GM19468 (cell line): ENCODE results near the gene PIK3CD.
"Not testable (repeated sequence)": the region's sequence is repeated elsewhere in the genome, so short reads cannot be mapped to it uniquely, and the experiment has no call there.

Source experiments
- ATAC-seq: cut with Tn5 transposase; IDR thresholded peaks from one replicate; pipeline ENCODE4 v1.9.1; 2021; ENCODE audit warnings: mild to moderate bottlenecking, moderate library complexity, moderate number of reproducible peaks; ENCODE audit not compliant: unreplicated experiment; ENCODE audit errors: extremely low read depth

Gene PIK3CD

DNA sequence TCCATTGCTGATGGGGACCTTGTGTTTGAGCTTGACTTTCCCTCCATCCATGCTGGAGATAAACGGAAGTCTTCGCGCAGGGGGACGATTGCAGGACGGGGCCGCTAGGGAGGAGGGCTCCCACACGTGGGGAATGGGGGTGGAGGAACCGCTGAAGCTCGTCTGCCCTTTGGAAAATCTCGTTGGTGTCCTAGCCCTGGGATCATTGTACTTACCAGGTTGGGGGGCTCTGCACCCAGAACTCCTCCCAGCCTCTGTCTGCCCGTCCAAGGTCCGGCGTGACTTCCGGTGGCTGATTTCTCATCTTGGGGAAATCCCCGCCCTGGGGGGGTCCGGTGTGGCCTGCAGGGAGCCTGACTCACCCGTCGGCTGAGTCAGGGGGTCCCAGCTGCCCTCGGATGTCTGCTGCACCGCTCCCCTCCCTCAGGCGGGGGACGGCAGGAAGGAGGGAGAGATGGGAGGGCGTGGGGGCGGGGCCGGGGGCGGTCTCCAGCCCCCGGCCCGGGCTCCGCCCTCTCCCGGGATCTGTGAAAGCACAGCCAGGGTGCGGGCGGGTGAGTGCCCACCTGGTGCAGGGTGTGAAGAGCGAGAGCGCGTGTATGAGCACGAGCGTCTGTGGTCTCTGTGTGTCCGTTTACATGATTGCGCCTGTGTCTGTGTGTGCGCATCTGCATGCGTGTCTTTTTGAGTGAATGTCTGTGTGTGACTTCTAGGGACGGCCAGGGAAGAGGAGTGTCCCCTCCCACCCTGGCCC, 35.8 kb downstream of the PIK3CD start:
- no peak for ATAC-seq

DNA sequence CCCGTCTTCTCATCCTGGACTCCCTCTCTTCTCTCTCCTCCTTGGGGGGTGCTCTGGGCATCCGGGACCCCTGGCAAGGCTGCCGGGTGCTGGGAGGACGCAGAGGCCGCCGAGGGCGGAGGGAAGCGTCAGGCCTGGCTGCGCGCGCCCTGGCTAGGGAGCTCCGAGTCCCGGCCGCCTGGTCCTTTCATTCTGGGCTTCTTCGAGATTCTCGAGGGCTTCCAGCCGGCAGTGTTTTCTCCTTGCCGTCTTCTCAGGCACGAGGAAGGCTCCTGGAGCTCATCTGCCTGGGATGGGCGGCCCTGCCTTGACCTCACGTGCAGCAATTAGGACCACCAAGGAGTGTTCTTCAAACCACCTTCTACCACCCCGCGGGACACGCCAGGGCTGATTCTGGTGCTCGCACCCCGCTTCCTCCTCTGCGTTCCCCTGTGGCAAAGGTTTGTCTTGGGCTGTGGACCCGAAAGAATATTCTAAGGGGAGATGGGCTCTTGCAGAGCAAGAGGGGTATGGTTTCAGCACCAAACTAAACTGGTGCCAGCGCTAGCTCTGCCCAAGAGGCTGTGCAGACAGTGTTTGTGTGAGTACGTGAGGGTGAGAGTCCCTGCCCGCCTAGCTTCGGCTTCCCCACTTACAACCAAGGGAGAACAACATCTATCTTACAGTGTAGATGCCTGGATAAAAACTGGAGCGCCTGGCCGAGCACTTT, 36.5 kb downstream of the PIK3CD start:
- ATAC-seq: no peak

DNA sequence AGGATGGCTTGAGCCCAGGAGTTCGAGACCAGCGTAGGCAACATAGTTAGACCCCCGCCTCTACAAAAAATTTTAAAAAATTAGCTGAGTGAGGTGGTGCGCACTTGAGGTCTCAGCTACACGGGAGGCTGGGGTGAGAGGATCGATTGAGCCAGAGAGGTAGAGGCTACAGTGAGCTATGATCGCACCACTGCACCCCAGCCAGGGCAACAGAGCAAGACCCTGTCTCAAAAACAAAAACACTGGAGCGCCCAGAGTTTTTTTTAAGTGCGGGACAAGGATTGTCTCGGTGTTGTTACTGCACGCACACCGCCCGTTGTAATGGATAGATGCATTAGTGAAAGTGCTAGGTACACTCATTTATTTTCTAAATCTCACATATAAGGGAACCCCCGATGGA, 37.1 kb downstream of the PIK3CD start:
- ATAC-seq: no peak

DNA sequence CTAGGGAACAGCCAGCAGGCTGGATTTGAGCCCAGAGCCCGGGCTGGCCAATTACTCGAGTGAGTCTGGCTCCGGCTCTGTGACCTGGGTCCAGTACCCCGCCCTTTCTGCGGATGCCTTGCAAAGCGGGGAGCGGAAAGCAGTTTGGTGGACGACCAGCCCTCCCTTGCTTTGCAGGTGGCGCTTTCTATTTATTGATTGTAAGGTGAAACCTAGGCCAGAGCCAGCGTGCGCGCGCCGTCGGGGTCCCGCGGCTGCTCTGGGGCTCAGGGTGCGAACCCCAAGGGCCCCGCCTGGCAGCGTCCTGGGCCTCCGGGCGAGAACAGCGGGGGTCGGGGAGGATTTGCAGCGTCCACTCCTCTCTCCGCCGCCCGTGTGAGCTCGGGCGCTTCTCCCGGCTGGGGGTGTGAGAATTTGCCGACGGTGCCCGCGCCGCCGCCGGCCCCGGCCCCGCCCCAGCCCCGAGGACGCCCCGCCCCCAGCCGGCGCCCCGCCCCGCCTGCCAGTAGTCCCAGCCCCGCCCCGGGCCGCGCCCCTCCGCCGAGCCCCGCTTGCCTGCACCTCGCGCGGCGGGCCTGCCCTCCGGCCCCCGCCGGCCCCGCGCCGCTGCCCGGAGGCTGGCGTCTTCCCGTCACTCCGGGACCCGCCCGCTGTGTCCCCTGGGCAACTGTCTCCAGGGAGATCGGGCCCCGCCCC, 37.6 kb downstream of the PIK3CD start:
- ATAC-seq: no peak

DNA sequence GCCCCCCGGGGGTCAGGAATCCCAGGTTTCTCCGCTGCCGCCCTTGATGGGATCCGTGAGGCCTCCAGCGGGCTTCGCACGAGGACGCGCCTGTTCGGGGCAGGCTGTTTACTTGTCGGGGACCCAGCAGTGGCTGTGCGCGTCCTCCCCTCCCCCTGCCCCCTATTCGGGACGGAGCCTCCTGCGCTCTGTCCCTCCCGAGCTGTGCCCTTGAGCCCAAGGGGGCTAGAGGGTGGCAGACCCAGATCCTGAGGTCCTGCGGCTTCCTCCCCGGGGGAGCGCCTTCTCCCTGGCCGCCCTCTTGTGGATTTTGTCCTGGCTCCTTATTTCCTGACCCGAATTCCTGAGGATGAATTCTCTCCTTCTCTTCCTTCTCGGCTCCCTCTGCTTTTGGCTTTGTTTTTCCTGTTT, 38.4 kb downstream of the PIK3CD start:
- ATAC-seq: no peak

DNA sequence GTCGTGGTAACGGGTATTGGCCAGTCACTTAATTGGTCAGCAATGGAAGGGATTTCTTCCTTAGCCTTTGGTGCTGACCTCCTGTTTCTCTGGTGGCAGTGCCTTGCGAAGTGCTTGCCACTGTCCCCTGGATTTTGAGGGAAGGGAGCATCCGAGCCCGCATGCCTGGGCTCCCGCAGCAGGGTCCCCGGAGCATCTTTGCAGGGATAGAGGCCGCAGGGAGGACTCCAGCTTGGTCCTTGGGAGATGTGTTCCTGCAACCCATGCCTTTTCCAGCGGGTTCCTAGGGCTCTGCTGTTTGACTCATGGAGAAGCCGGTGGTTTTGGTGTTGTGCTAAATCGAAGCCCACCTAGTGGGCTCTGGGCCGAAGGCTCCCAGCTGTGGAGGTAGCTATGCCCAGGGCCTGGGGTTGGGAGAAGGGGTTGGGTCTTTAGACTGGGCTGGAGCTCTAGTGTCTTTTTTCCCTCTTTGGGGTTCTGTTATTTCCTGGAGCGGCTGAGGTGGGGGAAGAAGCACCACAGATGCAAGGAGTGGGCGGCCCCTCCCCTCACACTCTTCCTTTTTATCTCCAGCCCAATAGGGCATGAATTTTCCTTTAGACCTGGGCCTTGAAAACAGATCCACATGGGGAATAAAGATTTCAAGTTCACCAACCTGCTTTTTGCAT, 39.0 kb downstream of the PIK3CD start:
- no peak for ATAC-seq

DNA sequence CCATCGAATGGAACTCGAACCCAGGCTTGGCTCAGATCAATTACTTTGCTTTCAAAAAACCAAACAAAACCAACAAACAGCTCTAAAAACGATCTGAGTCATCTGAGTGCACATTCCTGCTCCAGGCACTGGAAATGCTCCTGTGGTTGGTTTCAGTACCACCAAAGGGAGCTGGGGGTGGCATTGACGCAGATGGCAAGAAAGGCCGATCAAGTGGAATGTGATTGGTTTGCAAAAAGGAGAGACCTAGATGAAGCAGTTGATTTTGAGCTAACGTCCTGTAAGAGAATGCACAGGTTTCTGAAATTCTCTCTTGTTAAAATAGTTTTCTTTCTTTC, 39.5 kb downstream of the PIK3CD start:
- ATAC-seq: no peak

DNA sequence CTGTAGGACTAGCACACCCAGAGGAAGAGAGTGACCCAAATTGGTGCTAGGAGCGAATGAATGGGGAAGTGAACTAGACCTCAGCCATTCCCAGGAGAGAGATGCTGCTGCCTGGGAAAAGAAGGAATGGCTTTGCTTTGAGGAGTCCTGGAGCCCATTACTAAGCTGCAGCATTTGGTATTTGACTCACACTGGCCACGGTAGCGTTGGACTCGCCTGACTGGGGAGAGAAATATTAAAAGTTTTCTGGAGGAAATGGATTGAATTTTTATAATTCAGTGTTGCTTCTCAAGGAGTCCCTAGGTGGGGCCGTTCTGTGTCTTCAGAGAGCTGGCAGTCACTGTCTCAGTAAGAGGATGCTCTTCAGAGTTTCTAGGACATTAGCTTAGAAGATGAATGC, 40.2 kb downstream of the PIK3CD start:
- ATAC-seq: no peak

DNA sequence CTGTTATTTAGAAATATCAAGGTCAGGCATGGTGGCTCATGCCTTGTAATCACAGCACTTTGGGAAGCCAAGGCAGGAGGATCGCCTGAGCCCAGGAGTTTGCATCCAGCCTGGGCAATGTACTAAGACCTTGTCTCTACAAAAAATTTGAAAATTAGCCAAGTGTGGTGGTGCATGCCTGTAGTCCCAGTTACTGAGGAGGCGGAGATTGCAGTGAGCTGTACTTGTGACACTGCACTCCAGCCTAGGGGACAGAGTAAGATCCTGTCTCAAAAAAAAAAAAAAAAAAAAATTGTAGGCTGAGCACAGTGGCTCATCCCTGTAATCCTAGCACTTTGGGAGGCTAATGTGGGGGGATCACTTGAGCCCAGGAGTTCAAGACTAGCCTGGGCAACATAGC, 45.3 kb downstream of the PIK3CD start:
- ATAC-seq: no peak

DNA sequence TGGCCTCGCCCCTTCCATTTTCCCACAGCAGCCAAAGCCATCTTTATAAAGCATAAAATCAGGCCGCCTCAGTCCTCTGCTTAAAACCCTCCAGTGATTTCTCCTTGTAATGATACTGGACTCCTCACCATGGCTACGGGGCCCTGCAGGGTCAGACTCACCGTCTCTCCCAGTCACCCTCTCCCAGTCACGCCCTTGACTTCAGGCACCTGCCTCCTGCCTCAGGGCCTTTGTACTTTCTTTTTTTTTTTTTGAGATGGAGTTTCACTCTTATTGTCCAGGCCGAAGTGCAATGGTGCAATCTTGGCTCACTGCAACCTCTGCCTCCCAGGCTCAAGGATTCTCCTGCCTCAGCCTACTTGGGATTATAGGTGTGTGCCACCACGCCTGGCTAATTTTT, 47.8 kb downstream of the PIK3CD start:
- ATAC-seq: no peak

DNA sequence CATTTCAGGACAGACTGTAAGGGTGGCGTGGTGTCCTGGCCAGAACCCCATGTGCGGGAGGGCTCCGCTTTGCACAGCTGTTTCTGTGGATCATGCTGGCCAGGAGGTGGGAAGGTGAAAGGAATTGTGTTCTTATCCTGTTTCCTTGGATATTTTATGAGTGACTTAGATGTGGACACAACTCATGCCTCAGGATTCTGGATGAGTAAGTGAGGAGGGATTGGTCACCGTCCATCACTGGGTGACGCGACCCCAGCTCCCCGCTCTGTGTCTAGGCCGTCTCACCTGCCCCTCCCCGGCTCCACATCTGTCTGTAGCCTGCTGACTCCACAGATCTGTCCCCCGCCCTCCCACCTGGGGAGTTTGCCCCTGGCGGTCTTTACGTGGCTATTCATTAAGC, 48.8 kb downstream of the PIK3CD start:
- ATAC-seq: no peak

DNA sequence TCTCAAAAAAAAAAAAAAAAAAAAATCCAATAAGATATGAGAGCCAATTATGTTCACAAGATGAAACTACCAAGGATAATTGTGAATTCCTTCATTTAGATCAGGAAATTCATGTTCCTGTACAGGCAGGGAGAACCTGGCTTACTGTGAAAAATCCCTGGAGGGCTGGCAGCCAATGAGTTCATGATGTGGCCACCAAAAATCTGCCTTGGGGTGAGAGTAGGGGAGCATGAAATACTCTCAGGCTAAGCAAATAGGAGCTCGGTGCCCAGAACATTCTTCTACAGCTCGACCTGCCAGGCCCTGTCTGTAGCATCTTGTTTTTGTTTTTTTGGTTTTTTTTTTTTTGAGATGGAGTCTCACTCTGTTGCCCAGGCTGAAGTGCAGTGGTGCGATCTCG, 50.1 kb downstream of the PIK3CD start:
- ATAC-seq: no peak

DNA sequence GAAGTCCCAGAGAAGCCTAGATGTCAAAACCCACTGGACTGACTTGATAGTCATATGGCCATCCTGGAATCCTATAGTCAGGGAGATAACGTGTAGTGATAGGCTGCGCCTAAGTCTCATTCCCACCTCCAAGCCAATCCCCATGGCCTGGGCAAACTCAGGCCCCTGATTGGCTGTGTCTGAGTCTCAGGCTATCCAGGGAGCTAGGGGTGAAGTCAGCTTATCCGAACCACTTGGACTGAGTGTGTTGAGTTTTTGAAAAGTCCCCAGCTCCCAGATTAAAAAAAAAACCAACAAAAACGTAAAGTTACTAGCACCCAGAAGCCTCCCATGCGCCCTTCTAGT, 51.6 kb downstream of the PIK3CD start:
- ATAC-seq: no peak

DNA sequence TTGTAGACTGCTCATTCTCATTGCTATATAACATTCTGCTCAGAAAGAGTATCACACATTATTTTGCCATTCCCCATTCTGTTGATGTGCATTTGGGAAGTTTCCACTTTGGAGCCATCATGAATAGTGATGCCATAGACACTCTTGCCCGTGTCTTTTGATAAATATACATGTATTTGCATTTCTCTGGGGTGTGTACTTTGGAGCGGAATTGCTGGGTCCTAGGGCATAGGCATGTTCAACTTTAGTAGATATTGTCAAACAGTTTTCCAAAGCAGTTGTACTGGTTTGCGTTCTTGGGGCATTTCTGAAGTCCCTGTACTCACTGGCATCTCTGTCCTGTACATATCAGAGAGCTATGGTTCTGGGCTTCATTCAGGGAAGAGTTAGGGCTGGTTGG, 52.1 kb downstream of the PIK3CD start:
- no peak for ATAC-seq

DNA sequence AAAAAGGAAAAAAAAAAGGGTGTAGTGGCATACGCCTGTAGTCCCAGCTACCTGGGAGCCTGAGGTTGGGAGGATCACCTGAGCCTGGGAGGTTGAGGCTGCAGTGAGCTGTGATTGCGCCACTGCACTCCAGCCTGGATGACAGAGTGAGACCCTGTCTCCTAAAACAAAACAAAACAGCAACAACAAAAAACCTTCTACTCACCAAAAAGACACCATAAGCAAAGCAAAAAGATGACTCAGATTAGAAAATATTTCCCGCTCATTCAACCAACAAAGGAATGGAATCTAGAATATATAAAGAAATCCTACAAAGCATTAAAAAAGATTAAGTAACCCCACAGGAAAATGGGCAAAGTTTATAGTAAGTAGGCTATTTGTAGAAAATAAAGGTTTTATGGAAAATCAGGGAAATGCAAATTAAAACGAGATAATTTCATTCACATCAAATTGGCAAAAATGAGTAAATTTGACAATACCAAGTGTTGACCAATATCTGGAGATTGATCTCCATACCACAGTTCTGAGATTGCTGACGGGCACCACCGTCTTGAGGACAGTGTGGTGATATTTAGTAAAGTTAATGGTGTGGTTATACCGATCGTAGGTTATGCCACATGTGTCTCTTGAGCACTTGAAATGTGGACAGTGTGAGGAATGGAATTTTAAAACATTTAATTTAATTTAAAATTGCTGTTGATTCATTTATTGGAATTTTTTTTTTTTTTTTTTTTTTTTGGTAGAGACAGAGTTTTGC, 54.0 kb downstream of the PIK3CD start:
- no peak for ATAC-seq

DNA sequence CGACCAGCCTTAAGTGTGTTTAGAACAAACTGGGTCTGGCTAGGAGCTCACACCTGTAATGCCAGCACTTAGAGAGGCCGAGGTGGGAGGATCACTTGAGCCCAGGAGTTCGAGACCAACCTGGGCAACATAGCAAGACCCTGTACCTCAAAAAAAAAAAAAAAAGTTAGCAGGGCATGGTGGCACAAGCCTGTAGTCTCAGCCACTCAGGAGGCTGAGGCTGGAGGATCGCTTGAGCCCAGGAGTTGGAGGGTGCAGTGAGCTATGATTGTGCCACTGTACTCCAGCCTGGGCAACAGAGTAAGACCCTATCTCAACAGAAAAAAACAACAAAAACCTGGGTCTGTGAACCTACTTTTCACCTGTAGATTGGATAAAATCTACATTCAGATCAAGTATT, 54.6 kb downstream of the PIK3CD start:
- no peak for ATAC-seq

DNA sequence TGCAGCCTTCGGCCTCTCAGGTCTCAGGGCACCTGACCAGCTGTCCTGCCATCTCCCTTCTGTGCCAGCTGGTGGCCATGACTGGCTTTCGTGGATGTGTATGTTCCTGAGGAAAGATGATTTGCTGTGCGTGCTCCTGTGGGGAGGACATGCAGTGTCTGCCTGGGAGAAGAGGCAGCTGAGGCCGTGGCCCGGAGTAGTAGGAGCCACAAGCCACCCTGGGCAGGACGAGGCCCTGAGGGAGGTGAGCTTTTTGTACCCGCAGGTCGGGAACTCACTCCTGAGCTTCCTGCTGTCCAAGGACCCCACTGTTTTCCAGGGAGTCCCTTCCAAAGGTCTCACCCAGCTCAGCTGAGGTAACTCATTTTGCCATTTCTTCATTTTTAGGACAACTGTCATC, 58.5 kb downstream of the PIK3CD start:
- no peak for ATAC-seq

DNA sequence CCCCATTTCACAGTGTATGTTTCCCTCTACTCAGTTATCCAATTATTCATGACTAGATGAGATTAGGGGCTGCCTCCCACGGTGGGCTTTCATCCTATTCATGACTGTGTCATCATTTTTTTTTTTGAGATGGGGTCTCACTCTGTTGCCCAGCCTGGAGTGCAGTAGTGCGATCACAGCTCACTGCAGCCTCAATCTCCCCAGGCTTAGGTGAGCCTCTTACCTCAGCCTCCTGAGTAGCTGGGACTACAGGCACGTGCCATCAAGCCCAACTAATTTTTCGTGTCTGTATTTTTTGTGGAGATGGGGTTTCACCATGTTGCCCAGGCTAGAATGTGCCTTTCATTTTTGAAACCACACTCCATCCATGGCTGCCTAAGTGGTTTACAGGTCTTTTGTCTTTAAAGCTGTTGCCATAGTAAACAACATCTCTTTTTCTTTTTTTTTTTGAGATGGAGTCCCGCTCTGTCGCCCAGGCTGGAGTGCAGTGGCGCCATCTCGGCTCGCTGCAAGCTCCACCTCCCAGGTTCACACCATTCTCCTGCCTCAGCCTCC, 60.0 kb downstream of the PIK3CD start:
- no peak for ATAC-seq

DNA sequence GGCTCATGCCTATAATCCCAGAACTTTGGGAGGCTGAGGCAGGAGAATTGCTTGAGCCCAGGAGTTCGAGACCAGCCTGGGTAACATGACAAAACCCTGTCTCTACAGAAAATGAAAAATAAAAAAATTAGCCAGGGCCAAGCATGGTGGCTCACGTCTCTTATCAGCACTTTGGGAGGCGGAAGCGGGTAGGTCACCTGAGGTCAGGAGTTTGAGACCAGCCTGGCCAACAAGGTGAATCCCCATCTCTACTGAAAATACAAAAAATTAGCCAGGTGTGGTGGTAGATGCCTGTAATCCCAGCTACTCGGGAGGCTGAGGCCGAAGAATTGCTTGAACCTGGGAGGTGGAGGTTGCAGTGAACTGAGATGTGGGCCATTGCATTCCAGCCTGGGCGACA, 61.2 kb downstream of the PIK3CD start:
- not testable (repeated sequence) for ATAC-seq

DNA sequence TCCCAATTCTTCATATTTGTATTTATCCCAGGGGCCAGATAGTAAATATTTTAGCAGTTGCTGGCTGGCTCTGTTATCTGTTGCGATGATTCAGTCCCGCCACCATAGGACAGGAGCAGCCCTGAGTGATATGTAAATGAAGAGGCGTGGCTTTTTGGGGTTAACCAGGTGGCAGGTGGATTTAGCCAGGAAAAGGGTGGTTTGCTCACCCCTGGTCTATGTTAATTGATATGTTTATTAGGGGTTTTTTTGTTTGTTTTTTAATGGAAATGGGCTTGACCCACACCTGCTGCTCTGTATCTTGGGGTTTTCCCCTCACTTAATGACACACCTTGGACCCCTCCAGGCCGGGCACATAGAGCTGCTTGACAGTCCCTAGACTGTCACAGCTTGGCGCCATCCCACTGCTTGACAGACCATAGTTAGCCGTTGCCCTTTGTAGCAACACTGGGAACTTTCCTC, 62.8 kb downstream of the PIK3CD start:
- no peak for ATAC-seq
